ENCODE results near the gene TEX30.

DNA sequence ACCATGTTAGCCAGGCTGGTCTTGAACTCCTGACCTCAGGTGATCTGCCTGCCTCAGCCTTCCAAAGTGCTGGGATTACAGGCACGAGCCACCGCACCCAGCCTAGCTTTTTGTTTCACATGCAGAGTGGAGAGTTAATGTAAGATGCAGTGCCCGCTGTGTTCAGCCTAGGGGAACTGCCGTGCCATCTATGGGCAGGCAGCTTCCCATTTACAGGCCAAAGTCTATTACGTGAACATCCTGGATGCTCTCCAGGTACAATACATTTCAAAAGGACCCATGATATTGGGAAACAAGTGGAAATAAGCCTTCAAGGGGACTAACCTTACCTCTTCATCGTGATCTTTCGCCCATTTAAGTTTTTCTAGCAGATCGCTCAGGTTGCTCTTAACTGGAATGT, 15.1 kb upstream of the TEX30 start:
- TF ChIP-seq, protein P1, sequence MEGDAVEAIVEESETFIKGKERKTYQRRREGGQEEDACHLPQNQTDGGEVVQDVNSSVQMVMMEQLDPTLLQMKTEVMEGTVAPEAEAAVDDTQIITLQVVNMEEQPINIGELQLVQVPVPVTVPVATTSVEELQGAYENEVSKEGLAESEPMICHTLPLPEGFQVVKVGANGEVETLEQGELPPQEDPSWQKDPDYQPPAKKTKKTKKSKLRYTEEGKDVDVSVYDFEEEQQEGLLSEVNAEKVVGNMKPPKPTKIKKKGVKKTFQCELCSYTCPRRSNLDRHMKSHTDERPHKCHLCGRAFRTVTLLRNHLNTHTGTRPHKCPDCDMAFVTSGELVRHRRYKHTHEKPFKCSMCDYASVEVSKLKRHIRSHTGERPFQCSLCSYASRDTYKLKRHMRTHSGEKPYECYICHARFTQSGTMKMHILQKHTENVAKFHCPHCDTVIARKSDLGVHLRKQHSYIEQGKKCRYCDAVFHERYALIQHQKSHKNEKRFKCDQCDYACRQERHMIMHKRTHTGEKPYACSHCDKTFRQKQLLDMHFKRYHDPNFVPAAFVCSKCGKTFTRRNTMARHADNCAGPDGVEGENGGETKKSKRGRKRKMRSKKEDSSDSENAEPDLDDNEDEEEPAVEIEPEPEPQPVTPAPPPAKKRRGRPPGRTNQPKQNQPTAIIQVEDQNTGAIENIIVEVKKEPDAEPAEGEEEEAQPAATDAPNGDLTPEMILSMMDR (IDR thresholded peaks at IDR 0.05; ENCODE audit: insufficient read depth, low read depth, low read length), result no peak
- no peak for TF ChIP-seq EZH2 (IDR thresholded peaks at IDR 0.05; ENCODE audit: insufficient read depth, low read length)

All from astrocyte (in vitro differentiated cells and primary cell).